NT2/D1 (cell line): ENCODE measurements around the gene LIMCH1.

Source experiments
- DNase-seq: peaks from one replicate; pipeline ENCODE4 v3.0.0-alpha.2; 2011; ENCODE audit warnings: low read depth, low spot score
- H3K27me3 ChIP-seq: 2 replicates; pipeline ENCODE4 v1.6.0; 2011; ENCODE audit warnings: mild to moderate bottlenecking; ENCODE audit not compliant: insufficient read length, insufficient read depth
- H3K36me3 ChIP-seq: 2 replicates; pipeline ENCODE4 v1.6.1; 2011; ENCODE audit warnings: mild to moderate bottlenecking, low read length, mixed read lengths; ENCODE audit not compliant: insufficient read depth, insufficient read length
- H3K4me1 ChIP-seq: 2 replicates; pipeline ENCODE4 v1.5.1; 2011; ENCODE audit not compliant: insufficient read depth, insufficient read length
- H3K4me3 ChIP-seq: 2 replicates; pipeline ENCODE4 v1.5.1; 2011; ENCODE audit warnings: low read depth; ENCODE audit not compliant: insufficient read length
- H3K9ac ChIP-seq: 2 replicates; pipeline ENCODE4 v1.6.0; 2011; ENCODE audit warnings: low read depth; ENCODE audit not compliant: insufficient read length
- H3K9me3 ChIP-seq: 2 replicates; pipeline ENCODE4 v1.5.1; 2011; ENCODE audit warnings: mild to moderate bottlenecking, low read length; ENCODE audit not compliant: insufficient read depth
- SUZ12 ChIP-seq: IDR thresholded peaks from 2 replicates; pipeline ENCODE4 v1.6.1; 2011; ENCODE audit not compliant: insufficient read length, insufficient read depth; ENCODE audit errors: extremely low read depth
- YY1 ChIP-seq: IDR thresholded peaks from 2 replicates; pipeline ENCODE4 v1.6.1; 2011; ENCODE audit not compliant: insufficient read length, insufficient read depth
- ZNF274 ChIP-seq: IDR thresholded peaks from 2 replicates; pipeline ENCODE4 v1.6.1; 2011; ENCODE audit warnings: mild to moderate bottlenecking, low read depth, low read length

Gene LIMCH1

DNA sequence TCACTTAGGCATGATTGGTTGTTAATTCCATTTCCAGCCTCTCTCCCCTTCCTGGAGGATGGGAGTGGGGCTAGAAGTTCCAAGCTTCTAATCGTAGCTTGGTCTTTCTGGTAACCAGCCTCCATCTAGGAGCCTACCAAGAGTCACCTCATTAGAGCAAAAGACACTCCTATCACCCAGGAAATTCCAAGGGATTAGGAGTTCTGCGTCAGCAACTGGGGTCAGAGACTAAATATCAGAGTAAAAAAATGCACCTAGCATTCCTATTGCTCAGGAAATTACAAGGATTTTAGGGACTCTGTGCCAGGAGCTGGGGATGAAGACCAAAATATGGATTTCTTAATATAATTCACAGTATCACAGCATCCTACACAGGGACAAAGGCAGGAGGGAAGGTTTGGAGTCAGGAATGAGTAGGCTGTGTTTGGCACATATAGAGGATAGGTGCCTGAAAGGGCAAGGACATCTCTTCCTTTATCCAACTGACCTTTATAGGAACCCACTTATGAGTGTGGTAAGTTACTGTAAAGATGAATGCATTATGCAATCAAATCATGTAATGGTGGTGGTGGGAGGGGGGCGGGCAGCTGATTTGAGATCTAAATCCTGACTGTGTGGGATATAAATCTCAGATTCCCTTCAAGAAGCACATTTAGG lies 30.5 kb upstream of the LIMCH1 start:
- H3K9ac ChIP-seq, result no peak overlapping the region
- no peaks in the 10 kb centered on the region for H3K27me3 ChIP-seq
- H3K9me3 ChIP-seq, result no peaks in the 10 kb centered on the region
- no peaks in the 10 kb centered on the region for H3K36me3 ChIP-seq
- H3K4me1 ChIP-seq, result no peaks in the 10 kb centered on the region
- DNase-seq, result no peak
- H3K4me3 ChIP-seq, result no peak overlapping the region
- TF ChIP-seq YY1 (no peak), SUZ12 (no peak), ZNF274 (no peak)

DNA sequence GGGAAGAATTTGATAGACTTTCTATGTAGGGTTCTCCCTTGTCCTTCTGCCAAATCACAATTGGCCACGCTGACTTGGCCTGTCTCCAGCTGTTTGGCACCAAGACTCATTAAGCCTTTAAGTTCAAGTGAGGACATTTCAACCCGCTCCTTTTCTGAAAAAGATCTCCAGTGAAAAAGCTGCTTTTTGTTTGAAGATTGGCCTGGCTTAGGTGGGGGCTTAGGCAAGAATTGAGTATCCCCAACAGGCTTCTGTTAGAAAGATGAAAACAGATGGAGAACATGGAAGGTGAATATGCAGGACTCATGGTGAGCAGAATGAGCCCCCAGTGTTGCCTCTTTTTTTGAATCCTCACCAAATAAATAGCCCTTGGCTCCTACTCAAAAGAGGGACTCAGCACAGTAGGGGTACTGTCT lies 28.5 kb upstream of the LIMCH1 start:
- Histone ChIP-seq H3K36me3 (no peaks in the 10 kb centered on the region), H3K4me3 (no peak overlapping the region), H3K4me1 (no peaks in the 10 kb centered on the region), H3K9me3 (no peaks in the 10 kb centered on the region), H3K27me3 (no peaks in the 10 kb centered on the region), H3K9ac (no peak overlapping the region)
- DNase-seq, result no peak
- TF ChIP-seq ZNF274 (no peak), YY1 (no peak), SUZ12 (no peak)

DNA sequence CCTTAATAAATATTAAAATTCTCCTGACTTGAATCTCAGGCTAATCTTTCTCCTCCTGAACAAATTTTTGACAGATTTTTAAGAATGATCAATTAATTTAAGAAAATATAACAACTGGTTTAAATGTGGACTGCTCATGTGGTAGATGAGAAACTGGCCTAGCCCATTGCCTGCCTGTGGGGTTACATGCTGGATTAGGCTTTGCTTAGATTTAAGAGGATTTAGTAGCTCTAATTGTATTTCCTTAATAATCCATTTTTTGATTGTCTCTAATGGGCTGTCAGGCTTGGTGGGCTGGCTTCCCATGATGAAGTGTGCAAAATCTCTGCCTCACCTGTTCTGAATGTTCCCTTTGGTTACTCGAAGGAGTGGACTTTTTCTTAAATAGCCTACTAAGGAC lies 27.8 kb upstream of the LIMCH1 start:
- Histone ChIP-seq H3K9ac (no peak overlapping the region), H3K4me1 (no peaks in the 10 kb centered on the region), H3K4me3 (no peak overlapping the region), H3K36me3 (no peaks in the 10 kb centered on the region), H3K9me3 (no peaks in the 10 kb centered on the region), H3K27me3 (no peaks in the 10 kb centered on the region)
- no peak for TF ChIP-seq YY1
- TF ChIP-seq SUZ12, result no peak
- TF ChIP-seq ZNF274, result no peak
- DNase-seq, result no peak

DNA sequence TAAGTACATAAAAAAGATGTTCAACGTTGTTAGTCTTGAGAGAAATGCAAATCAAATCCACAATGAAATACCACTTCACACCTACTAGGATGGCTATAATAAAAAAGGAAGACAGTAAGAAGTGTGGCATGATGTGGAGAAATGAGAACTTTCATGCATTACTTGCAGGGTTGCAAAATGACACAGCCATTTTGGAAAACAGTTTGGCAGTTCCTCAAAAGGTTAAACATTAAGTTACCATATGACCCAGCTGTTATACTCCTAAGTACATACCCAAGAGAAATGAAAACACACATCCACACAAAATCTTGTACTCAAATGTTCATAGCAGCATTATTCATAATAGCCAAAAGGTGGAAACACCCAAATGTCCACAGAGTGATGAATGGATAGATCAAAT lies 25.8 kb upstream of the LIMCH1 start:
- Histone ChIP-seq H3K9me3 (no peaks in the 10 kb centered on the region), H3K4me3 (no peak overlapping the region), H3K36me3 (no peaks in the 10 kb centered on the region), H3K9ac (no peak overlapping the region), H3K27me3 (no peaks in the 10 kb centered on the region), H3K4me1 (no peaks in the 10 kb centered on the region)
- TF ChIP-seq ZNF274, result no peak
- TF ChIP-seq YY1, result no peak
- no peak for TF ChIP-seq SUZ12
- DNase-seq, result no peak

DNA sequence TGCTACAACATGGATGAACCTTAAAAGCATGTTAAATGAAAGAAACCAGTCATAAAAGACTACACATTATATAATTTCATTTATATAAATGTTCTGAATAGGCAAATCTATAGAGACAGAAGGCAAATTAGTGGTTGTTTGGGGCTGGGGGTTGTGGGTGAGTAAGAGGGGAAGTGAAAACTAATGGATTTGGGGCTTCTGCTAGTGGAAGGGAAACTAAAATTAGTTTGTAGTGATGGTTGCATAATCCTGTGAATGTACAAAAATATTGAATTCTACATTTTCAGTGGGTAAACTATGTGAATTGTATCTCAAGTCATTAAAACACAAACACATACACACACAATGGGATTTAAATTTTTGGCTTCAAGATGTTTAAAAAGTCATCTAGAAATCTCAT lies 25.4 kb upstream of the LIMCH1 start:
- Histone ChIP-seq H3K36me3 (no peaks in the 10 kb centered on the region), H3K9ac (no peak overlapping the region), H3K27me3 (no peaks in the 10 kb centered on the region), H3K4me3 (no peak overlapping the region), H3K9me3 (no peaks in the 10 kb centered on the region), H3K4me1 (no peaks in the 10 kb centered on the region)
- TF ChIP-seq SUZ12, result no peak
- no peak for TF ChIP-seq YY1
- TF ChIP-seq ZNF274, result no peak
- no peak for DNase-seq

DNA sequence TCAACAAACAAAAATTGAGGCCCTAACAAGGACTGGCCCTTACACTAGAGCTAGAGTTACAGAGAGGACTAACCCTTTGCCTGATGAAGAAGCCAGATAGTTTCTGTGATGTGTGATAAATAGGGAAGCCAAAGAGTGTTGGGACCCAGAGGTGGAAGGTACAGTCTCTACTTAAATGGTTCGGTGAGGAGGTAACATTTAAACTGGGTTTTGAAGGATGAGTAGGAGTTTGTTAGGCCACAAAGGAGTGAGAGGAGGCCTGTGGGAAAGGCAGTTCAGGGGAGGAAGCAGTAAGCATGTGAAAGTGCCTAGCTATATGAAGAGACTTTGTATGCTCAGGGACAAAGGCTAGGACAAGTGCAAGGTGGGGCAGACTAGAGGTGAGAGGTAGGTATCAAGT lies 23.8 kb upstream of the LIMCH1 start:
- no peak for DNase-seq
- no peaks in the 10 kb centered on the region for H3K4me1 ChIP-seq
- H3K9me3 ChIP-seq, result no peaks in the 10 kb centered on the region
- no peak overlapping the region for H3K9ac ChIP-seq
- TF ChIP-seq SUZ12 (no peak), YY1 (no peak), ZNF274 (no peak)
- H3K36me3 ChIP-seq, result no peaks in the 10 kb centered on the region
- H3K4me3 ChIP-seq, result no peak overlapping the region
- no peaks in the 10 kb centered on the region for H3K27me3 ChIP-seq

DNA sequence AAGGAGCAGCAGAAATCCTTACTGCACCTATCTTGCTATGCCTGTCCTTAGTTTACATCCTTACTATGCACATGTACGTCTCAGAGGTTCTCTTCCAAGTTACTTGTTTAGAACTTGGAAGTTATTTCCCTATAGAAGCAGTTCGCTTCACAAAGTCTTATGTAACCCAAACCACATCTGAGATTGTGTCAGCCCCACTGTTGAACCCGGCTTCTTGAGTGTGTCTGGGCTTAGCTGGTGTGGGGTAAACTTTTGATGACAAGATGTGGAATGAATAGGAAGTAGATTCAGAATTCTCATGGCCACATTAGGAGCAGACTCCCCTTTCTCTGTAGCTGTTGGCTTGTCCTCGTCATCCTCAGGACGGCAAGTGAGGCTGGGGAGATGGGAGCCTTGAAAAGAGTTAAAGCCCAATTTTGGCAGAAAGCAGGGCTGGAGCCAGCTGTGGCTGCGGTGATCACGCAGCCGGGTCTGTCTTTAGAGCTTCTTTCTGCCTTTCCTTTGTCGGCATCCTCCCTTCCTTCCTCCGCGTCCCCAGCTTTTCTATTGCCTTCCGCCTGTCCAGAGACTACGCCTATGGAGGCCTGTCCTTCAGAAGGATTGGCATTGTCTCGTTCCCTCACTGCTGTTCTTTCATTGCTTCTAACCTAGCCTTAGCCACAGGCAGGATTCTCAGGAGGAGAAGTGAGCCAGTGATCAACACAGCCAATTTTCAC lies 23.0 kb upstream of the LIMCH1 start:
- Histone ChIP-seq H3K9ac (no peak overlapping the region), H3K4me3 (no peak overlapping the region), H3K9me3 (no peaks in the 10 kb centered on the region), H3K36me3 (no peaks in the 10 kb centered on the region), H3K27me3 (no peaks in the 10 kb centered on the region), H3K4me1 (no peaks in the 10 kb centered on the region)
- TF ChIP-seq ZNF274, result no peak
- no peak for TF ChIP-seq YY1
- TF ChIP-seq SUZ12, result no peak
- no peak for DNase-seq
